GM21825 (cell line): ENCODE results near the gene HIP1R.

ENCODE experiments used
- ATAC-seq: cut with Tn5 transposase; IDR thresholded peaks from one replicate; pipeline ENCODE4 v1.9.1; 2021; ENCODE audit warnings: mild to moderate bottlenecking, moderate library complexity; ENCODE audit not compliant: unreplicated experiment

Gene HIP1R

GRCh38 chr12:122834104-122834920 is 945 bp upstream of the HIP1R start:
- no peak for ATAC-seq

DNA sequence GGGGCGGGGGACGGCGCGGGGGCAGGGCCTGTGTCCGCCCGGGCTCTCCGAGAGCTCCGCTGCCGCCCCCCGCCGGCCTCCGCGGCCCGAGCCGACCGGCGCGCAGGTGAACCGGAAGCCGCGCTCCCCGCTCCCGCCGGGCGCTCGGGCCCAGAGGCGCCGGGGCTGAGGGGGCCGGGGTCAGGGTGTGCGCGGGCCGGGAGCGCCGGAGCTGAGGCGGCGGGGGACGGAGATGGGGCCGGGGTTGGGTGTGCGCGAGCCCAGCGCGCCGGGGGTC is 431 bp downstream of the HIP1R start:
- peak; percentile 56 for ATAC-seq

- ATAC-seq = peak; percentile 38
These were observed 1.0 kb downstream of the HIP1R start for GRCh38 chr12:122836027-122836921.

DNA sequence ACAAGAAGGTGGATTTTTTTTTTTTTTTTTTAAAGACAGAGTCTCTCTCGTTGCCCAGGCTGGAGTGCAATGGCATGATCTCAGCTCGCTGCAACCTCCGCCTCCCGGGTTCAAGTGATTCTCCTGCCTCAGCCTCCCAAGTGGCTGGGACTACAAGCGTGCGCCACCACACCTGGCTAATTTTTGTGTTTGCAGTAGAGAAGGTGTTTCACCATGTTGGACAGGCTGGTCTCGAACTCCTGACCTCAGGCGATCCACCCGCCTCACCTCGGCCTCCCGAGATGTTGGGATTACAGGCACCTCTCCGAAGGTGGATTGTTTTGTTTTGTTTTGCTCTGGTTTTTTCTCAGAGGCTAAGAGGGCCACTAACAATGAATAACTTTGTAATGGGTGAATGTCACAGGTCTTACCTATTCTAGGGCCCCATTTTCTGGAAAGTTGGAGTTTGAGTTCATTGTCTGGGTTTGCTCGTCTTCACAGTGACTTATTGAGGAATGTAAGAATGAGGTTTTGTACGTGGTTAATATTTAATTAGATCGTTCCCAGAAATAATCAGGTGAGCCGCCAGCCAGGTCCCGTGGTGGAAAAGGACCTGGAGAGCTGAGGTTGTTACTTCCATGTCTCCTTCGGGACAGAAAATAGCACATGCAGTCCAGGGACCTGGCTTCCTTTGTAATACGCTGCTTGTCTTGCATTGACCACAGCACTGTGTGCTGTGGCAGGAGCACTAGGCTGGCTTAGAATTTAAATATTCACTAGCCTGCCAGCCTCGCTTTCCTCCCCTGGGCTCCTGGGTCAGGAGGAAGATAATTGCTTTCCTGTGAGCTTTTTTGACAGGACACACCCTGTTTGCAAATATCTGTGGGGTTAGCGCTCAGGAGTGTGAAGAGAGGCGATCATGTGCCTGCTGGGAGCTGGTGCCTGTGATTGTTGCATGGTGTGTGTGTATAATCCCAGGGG is 2.3 kb downstream of the HIP1R start:
- ATAC-seq = no peak

DNA sequence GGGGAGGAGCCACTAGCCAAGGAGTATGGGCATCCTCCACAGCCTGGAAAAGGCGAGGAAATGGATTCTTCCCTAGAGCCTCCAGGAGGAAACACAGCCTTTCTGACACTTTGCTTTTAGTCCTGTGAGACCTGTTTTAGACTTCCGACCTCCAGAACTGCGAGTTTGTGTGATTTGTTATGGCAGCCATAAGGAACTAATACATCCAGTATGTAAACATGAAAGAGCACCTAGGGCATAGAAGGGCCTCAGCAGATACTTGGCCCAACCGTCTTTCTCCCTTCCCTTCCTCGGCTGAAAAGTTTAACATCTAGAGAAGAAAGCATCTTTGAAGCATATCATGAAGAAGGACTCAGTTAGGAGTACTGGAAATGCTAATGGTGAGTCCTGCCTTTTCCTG is 3.6 kb downstream of the HIP1R start:
- no peak for ATAC-seq

DNA sequence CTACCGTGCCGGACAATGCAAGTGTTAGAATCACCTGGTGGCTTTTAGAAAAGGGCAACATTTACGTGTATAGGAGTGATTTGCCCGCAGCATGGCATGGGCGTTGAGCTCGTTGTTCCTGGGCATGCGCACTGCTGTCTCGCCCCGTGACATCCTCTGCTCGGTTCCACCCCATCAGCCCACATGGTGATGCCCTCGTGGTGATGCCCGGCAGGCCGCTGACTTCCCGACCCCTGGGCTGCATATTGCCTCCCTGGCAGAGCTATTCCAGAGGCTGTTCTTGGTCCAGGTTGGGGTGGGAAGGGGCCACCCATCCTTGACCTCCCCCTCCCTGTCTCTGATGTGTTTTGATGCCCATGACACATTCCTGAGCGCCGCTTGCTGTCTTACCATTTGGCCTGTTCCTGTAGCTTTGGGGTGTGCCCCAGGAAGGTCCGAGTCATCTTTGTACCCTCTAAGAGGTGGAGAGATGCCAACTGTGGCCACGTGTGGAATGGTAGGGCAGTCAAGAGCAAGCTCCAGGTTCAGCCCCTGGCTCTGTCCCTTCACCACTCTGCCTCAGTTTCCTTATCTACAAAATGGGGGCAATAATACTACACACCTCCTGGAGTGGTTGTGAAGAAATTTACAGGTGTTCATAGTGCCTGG is 4.8 kb downstream of the HIP1R start:
- ATAC-seq = no peak

DNA sequence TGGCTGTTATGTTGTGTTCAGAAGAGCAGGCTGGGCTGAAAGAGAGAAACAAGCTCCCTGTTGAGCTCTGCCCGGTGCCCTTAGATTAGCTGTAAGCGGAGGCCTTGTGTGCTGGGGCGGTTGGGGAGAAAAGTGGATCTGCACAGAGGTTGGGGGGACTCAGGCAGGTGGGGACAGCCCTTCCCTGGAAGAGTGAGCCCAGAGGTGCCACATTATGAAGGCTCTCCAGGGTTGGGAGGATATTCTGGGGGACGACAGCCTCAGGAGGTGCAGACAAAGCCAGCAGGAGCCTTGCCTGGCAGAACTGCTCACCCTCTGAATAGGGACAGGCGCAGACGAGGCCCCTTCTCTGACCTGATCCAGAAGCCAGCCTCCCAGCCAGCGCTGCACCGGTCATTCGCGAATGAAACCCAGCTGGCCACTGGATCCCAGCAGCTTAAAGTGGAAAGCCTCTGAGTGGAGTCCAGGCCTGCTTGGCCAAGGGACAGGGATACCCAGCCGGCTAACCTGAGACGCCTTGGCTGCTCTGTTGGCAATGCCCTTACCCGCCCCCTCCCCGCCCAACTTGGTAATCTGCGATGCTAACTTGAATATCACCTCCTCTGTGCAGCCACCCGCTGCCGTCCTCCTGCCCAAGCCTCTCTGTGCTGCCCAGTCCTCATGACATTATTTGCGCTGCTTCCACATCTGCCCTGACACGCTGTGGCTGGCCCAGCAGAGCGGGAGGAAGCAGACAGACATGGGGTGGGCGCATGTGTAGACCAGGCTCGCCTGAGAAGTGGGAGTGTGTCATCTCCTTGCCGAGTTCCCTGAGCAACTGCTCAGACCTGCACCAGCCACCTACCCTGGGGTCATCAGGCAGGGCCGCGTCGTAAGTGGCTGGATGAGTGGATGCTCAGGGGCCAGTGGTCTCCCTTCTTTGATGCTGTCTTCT is 5.6 kb downstream of the HIP1R start:
- no peak for ATAC-seq

DNA sequence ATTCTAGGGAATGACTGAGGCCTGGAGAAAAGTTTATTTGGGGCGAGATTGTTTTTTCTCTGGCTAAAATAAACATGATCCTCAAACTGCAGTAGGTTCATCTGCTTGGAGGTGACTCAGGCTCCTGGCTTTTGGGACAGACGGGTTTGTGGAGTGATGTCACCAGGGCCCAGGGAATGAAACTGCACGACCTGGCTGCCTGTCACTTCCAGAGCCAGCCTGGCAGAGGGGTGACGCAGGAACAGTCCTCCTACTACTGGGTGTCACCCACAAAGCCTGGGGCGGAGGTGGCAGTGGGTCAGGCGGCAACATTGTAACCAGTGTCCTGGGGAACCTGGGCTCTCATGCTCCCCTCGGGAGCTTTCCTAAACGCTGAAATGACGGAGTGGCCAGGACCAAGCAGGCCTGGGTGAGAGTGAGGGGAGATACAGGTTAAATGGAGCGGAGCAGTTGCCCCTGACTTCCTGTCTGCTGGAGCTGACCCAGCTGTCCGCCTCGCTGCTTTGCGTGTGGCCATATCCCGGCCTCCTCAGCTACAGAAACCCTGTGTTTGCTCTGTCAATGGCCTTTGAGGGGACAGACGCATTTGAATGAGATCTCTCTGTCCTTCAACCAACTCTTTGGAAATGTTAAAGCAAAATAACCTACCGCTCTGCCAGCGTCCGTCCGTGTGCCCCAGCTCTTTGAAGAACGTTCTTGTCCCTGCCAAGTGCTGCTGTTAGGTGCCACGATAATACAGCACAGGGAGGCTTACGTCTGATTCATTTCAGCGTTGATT is 6.5 kb downstream of the HIP1R start:
- ATAC-seq = no peak

- no peak for ATAC-seq
These were observed 7.5 kb downstream of the HIP1R start for GRCh38 chr12:122842505-122843405.

- no peak for ATAC-seq
These were observed 8.2 kb downstream of the HIP1R start for GRCh38 chr12:122843455-122843854.

DNA sequence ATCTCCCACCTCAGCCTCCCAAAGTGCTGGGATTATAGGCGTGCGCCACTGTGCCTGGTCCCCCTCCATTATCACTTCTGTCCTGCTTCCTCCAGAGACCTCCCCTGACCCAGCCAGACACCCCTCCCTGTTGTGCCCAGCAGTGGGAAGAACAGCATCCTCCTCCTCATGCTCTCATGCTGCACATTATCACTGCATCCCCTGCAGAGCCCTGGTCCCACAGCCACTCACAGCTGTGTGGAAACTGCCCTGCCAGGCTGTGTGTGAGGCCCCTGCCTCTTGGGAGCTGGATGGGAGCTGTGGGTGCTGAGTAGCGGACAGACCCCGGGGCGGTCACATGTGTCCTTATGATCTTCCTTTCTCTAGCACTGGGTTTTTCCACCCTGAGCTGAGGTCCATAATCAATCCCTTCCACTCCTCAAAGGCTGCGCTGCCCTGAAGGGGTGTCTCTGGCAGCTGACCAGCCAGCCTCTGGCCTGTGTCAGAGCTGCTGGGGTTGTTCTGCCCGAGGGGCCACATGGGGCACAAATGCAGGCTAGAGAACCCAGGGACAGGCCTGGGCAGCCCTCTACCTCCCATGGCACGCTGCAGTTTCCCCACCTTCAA is 9.2 kb downstream of the HIP1R start:
- no peak for ATAC-seq

DNA sequence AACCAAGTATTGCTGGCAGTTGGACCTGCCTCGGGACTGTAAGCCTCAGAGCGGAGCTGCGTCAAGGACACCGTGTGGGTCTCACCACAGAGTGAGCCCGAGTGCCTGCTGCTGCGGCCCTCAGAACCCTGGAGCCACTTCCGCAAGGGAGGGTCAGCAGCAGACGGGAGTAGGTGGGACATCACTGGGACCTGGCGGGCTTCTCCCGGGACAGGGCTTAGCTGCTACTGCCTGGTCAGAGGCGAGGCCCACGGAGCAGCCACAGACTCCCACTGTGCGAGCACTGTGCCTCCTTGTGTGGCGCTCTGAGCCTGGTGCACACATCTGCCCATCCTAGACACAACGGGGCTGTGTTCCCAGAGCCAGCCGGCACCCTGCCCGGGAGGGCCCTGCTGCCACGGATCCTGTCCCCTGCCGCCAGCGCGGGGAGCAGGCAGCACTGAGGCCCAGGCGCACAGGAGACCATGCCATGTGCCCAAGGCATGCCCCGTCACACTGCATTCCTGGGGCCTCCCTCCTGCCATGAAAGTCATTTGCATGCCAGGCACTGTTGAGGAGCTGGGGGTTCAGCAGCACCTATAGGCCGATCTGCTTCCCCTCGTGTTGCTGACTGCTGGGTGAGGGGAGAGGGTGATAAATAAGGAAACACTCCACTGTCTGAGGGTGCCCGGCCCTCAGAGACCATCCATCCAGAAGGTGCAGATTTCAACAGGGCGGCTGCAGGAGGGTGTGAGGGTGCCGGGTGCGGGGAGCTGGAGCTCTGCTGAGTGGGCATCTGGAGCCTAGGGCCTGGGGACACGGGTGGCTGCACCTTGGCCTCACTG is 10.0 kb downstream of the HIP1R start:
- ATAC-seq = no peak

DNA sequence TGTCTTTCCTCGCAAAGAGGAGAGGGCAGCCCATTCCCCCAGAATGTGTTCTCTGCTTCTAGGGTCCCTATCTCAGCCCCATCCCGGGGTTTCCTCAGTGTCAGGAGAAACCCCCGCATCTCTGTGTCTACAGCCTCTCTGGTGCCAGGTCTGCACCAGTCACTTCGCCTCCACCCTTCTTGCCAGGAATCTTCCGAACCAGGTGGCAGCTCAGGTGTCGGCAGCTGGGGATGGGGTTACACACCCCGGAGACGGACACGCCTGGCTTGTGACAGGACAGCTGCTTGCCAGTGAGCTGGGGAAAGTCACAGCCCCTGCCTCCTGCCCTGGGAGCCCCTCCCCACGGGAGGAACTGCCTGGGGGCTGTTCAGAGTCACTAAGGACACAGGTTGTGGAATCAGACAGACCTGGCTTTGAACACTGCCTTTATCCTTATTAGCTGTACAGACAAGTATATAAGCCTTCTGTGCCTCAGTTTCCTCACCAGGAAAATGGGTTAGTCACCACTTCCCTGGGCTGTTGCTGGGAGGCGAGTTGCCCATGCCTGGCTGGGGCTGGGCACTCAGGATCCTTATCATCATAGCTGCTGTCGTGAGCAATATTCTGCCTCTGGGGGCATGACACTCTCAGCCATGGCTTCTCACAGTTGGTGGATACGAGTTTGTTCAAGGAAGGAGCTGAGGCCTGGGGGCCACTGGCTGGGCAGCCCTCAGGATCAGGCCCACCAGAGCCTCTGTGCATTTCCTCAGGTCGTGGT is 10.8 kb downstream of the HIP1R start:
- ATAC-seq = no peak

GRCh38 chr12:122846622-122847515 is 11.6 kb downstream of the HIP1R start:
- ATAC-seq = no peak

- no peak for ATAC-seq
These were observed 12.2 kb downstream of the HIP1R start for GRCh38 chr12:122847516-122847836.
